ENCODE results near the gene CDK14. TPM values are rescaled to one million over a fixed set of nuclear protein-coding genes. Genes with fewer than 3 reads are reported as not detected.

Gene CDK14
- total RNA-seq, 1 experiment from 2014 or later, result 23.6 TPM

DNA sequence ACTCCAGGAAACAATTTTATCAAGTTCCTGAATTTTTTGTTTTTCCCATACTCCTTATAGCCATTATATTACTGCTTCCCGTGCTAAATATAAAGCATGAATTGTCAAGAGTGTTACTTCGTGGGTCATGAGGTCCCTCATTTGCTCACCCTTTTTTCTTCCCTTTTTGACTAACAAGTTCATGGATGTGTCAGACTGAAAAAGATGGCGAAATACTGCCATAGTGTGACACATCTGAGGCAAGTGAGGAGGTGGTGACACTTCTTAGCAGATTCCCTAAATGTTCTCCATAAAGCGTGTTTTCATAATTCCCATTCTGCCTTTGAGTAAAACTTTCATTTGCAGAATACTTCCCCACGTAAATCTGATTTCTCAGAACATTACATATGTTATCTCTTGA, 398.5 kb downstream of the CDK14 start:
- DNase-seq (ENCODE audit: low read depth), result peak; percentile 22

DNA sequence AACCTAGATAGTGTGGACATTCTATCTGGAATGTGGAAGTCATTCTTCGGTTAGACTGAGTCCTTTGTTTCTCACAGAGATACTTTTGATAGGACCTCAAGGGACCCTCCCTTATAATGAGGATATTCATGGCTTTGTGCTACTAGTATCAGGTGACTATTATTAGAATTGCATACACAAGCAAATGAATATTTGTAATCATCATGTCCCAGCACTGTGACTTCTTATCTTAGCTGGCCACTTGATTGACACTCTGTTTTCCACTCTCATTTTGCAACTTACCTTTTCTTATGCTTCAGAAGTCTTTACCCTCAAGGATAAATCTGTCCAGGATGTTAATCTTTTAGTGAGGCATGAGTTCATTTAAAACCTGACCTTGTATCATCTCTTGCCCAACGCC, 399.9 kb downstream of the CDK14 start:
- no peak for DNase-seq (ENCODE audit: low read depth)

DNA sequence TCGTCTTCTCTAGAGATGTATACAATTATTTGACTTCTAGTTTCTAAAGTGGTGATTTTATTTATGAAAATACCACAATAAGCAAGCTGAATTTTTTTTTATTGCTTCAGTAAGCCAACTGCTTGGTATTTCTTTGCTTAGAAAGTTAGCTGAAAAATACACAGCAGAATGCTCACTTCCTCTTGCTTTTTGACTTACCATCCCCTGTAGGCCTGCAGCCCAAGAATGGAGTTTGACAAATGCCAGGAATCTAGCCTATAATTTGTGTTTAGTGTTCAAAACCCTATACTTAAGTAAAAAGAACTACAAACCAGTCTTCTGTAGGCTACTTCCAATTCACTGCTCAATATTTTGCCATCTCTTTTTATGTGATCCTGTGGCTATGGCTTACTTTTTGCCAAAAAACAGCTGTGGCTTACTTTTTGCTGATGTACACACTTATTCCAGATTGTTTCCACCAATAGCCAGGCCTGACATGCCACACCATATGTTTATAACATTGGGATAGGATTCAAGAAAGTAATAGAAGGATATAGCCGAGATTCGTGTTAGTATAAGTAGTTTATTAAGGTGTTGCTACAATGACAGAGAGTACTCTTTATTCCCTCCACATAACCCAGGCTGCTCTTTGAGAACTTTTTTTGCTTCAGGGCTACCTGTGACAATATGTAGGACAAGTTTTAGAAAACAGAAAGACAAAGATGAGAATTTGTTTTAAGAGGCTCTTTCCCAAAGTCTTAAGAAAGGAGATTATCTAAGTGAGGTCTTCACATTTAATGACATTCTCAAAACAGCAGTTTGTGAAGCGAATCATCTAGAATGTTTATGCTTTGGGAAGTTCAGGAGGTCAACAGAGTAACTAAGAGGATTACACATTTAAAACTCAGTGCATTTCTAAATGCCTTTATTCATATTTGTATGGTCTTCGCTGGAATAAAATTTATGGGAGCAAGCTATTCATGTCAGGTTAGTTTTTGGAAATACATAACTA, 404.2 kb downstream of the CDK14 start:
- DNase-seq (ENCODE audit: low read depth), result peak; percentile 74

DNA sequence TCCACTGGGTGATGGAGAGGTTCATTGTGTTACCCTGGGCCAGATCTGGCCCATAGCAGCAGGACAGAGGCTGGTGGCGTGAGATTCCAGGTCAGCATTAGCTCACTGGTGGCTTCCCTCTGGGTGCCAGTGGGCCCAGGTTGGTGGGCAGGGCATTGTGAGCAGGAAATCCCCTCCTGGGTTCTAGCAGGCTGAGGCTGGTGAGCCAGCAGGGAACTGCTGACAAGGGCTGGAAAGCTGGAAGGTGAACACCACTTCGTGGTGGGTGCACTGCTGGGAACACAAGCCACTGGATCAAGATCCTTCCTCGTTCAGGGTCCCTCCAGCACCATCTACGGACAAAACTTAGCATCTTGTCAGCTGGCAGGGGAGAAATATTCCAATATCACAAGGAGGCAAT, 408.9 kb downstream of the CDK14 start:
- no peak for DNase-seq (ENCODE audit: low read depth)

DNA sequence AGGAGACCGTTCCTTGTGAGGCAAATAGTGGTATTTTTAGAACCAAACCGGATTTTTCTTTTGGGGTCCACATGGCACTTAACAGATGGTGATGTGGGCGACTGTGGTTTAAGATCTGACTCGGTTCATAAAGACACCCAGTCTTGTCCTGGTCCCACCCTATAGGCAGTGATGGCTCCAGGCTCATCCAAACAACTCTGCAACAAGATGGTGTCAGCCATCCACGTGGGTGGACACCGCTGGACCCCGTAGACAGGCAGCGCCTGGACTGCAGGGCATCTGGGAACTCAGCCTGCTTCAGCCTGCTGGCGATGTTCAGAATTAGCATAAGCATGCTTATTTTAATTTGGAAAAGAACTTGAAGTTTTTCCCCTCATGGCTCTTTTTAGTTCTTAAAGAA, 409.7 kb downstream of the CDK14 start:
- DNase-seq (ENCODE audit: low read depth), result no peak

DNA sequence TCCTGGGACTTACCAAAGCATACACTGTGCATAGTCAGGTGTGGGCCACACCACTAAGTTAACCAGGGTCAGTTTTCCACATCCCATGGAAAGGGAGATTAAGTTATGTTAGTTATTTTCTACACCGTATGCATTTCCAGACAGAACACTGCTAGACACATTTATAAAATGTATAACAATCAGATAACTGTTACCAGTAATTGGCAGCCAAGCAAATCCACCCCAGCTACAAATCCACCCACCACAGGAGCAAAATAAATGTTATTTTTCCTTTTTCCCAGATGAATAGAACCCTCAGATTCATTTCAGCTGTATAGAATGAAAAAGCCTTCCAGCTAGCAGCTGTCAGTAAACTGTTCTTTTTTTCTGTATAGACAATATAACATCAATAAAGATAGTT, 411.2 kb downstream of the CDK14 start:
- DNase-seq (ENCODE audit: low read depth), result no peak

DNA sequence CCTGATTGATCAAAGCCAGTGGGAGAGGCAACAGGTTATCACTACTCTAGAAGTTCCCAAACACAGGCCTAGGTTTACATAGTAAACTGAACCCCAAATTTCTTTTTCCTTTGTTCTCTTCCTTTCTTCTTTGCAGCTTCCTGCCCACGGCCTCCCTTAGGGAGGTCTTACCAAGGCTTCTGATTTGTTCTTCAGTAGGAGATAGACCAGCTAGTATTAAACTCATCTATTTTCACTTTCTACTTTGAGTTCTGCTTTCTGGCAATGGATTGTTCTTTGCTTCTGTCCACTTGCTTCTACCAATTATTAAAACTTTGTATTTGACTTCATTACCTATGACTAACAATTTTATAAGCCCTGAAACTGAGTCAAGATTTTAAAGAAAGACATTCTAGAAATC, 417.0 kb downstream of the CDK14 start:
- no peak for DNase-seq (ENCODE audit: low read depth)

DNA sequence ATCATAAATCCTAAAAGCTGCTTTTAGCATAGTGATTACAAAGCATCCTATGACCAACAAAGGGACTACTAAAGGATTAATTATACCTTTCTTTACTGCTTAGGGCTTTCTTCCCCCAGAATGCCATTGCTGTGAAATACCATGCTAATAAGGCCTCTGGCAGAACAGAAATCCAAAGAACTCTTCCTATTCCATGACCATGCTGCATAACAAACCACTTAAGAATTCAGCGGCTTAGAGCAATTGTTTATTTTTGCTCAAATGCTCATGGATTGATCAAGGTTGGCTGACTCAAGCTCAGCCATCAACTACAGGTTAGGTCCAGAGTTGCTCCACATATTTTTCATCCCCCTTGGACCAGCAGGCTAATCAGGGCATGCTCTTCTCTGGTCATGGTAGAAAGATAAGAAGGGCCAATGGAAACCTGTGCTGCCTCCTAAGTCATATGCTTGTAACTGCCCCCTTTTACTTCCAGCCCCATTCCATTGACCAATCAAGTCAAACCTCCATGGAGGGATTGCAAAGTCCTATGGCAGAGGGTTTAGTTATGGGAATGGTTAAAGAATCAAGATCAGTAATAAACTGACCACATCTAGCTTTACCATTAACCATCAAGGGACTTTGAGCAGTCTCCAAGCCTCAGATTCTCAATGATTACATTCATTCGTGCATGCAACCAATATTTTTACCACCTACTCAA, 423.7 kb downstream of the CDK14 start:
- no peak for DNase-seq (ENCODE audit: low read depth)

DNA sequence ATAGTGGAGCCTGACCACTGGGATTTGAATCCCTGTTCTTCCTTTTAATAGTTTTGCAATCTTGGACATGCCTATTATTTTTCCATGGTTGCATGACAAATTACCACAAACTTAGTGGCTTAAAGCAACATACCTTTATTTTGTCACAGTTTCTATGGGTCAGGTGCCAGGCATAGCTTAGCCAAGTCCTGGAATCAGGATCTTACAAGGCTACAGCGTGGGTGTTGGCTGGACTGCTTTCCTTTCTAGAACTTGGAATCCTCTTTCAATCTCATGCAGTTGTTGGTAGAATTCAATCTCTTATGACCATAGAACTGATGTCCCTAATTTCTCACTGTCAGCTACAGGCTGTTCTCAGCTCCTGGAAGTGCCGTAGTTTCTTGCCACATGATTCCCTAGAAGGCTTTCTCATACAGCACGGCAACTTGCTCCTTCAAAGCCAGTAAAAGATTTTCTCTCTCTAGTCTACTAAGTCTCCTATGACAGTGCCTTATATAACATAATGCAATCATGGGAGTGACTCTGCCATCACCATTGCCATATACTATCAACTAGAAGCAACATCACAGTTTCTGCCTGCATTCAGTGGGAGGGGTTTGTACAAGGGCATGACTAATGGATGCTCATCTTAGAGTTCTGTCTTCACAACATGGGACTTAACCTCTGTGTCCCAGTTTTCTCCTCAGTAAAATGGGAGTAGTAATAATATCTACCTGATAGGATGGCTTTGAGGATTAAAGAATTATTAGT, 424.7 kb downstream of the CDK14 start:
- DNase-seq (ENCODE audit: low read depth), result peak; percentile 50

DNA sequence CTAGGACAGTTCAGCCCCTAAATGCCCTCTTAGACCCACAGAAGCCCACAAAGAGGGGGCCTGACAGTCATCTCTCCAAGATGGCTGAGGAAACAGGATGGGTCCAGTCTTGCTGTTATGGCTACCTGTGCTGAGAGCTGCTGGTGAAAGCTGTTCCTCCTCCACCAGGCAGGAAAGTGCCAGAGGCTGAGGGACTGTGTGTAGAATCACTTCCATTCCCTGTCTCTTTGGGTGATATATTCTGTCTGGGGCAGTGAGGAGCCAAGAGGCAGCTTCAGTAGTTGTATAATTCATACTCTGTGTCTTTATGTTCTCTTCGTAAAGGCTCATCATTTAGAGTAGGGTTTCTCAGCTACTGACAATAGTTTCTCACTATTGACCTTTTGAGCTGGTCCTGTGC, 425.8 kb downstream of the CDK14 start:
- DNase-seq (ENCODE audit: low read depth), result no peak

DNA sequence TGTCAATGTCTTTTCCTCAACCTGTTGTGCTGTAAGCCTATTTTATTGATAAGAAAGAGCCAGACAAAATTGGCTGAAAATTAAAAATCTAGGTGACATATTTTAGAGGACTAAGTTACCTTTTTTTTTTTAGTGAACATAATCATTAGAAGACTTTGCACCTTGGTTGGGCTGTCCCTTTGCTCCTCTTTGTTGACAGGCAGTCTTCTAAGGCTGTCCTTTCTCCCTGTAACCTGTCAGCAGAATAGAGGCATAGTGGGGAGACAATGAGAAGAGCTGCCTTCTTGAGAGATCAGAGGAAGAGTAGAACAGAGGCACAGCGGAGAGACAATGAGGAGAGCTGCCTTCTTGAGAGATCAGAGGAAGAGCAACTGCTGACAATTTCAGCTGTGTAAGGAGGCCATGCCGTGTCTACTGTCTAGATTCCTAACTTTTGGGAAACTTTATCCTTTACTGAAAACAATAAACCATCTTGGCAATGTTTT, 429.8 kb downstream of the CDK14 start:
- DNase-seq (ENCODE audit: low read depth), result no peak

DNA sequence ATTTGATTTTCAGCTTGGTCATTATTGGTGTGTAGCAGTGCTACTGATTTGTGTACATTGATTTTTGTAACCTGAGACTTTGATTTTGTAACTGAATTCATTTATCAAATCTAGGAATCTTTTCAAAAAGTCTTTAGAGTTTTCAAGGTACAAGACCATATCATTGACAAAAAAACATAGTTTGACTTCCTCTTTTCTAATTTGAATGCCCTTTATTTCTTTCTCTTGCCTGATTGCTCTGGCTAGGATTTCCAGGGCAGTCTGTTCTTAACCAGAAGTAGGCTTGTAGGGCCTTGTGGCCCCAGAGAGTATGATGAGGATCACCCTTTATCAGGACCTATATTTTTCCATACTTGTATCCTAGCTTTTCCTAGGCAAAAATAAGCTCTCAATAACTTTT, 433.6 kb downstream of the CDK14 start:
- no peak for DNase-seq (ENCODE audit: low read depth)

DNA sequence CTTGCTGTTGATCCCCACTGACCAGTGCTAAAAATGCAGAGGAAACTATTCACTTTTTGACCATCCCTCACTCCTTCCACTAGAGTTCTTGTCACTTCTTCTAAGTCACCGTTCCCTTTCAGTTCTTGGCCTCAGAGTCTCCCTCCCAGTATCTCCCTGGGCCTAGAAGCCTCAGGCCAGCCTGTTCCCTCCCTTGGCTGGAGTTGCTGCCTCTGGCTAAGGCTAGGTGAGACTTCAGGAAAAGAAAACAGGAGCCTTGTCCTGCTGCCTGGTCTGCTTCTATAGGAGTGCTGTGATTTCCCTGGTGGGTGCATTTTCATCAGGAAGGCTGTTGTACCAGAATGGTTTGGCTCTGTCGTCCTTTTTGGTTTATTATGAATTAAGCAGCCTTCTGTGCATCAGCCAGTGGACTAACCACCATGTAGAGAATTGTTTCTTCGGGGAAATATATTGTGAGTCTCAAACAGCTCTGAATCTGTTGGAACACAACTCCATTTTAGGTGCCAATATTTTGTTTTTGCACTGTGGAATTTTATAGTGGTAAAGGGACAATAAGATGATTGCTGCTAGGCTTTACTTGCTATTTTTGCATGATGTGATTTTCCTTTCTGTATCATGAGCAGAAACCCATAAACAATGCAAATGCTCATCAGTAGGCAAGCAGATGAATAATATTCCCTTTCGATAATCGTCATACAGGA, 434.7 kb downstream of the CDK14 start:
- DNase-seq (ENCODE audit: low read depth), result no peak

DNA sequence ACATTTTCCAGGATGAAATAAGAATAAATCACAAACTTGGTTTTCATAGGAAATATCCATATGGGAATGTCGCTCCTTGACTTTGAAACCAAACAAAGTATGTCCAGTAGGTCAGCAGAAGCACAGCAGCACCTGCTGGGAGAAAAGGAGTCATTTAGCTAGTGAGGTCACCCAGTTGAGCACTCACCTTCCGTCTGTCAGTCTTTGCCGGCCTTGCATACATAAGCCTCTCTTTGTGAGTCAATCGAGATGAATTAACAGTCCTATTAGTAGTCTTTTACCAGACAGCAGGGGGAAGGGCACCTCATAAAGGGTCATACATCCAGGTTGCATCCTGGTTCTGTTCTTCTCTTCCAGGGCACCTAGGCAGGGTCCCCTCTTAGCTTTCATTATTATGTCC, 435.6 kb downstream of the CDK14 start:
- no peak for DNase-seq (ENCODE audit: low read depth)

DNA sequence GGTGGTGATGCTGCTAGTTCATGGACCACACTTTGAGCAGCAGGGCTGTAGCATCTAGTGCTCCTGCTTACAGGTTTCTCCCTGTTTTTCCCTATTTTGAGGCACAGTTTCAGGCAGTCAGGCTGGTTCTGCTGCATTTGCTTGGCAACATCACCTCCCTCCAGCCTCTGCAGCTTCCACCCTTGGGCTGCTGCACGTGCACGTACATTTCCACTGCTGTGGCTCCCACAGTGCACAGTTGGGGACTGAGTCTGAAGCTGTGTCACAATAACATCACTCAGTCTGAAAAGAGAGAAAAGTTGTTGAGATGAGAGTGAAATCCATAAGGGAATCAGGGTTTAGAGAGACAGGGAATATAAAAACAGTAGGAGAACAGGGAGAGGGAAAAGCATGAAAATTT, 437.5 kb downstream of the CDK14 start:
- DNase-seq (ENCODE audit: low read depth), result no peak

DNA sequence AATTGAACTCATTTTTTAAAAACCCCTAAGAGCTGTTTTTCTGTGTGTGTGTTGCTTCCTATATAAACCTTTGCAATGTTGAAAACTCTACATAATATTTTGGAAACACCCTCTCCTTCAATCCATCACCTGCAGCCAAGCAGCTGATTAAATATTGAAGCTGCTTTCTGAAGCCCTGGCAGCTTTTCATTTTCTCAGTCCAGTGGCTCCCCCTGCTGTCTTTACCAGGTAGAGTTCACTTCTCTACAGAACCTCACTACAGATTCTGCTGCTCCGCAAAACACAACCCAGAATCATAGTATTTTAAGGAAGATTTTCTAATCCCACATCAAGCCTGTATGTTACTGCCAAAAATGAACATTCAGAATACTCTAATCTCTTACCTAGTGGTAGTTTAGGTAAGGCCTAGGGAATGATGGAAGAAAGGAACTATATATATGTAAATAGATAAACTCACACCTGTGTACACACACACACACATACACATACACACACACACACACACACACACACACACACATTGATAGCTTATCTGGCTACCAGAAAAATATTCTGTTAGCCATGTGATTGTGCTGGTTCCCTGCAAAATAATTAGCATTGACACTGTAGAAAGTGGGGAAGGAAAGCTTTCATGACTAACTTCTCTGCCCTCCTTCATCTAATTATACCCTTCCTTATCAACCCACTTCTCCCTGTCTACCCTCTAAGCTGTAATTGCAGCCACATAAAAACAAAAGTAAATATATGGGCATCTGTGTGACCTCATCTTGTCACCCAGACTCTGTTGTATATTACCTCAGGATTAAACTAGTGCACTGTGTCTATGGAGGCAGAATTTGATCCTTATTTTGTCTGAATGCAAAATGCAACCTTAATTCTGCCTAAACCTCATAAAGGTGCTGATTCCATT, 438.6 kb downstream of the CDK14 start:
- peak; percentile 68 for DNase-seq (ENCODE audit: low read depth)

DNA sequence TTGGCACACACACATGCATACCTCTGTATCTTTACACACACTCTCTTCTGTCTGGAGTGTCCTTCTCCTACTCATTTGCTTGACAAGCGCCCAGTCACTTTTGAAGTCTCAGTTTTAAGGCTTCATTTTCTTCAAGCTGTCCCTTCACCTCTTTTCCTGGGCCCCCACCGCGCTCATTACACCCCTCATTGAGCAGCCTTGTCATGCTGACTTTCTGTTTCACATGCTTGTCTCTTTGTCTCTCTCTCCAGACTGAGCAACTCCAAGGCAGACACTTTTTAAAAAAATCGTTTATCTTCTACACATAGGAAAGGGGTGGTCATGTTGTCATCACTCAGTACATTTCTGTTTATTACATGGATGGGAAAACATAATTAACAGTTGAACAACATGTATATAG, 442.9 kb downstream of the CDK14 start:
- DNase-seq (ENCODE audit: low read depth), result no peak

DNA sequence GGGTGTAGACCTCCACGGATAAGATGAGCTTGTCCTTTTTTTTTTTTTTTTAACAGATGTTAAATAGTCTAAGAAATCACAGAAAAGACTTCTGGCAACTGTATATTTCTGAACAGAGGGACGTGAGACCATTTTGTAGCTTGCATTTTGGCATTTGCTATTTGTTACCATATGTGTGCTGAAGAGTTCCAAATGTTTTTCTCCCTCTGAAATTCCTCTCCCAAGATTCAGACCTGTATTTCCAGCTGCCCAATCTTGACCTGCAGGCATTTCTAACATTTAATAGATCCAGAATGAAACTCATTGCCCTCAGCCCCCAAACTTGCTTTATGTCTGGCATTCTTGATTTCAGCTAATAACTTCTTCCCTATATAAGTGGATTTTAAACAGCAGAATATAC, 445.0 kb downstream of the CDK14 start:
- DNase-seq (ENCODE audit: low read depth), result no peak

DNA sequence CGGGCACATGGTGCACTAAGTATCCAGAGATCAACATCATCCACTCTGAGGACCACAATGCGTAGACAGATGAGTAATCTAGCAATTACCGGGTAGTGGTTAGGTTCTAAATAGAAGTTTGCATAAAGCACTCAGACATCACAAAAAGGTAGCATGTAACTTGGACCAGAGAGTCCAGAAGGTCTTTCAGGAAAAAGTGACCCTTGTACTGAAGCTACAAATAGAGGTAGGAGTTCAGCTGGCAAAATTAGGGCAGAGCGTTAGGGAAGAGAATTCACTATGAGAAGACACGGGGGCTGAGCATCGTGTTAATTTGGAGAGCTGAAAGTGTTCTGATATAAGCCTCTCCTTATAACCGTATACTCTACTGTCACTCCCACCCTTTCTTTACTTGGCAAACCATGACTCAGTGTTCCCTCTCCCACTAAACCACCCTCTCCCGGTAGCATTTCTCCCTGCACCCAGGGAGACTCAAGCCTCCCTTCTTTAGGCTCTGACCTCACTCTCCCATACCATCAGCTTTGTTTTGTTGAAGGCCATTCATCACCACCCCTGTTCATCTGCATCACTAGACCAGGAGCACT, 445.9 kb downstream of the CDK14 start:
- DNase-seq (ENCODE audit: low read depth), result no peak

DNA sequence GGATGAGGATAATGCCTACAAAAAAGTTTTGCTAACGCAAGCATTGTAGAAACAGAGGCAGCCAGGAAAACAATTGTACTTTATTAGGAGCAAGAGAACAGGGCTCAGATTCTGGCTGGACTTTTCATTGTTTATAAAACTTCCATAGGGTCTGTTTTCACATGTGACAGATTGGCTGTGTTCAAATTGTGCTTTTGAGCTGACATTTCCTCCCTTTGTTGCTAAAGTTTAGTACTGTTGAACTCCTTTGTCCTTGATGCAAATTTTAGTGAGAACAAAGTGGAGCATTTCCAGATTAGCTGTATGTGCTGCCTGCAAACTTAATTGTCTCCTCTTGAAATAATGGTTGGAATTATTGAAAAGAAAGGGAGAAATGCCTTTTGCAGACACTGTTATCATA, 447.1 kb downstream of the CDK14 start:
- no peak for DNase-seq (ENCODE audit: low read depth)

Measured in LHCN-M2 (cell line).